Chondrocyte (in vitro differentiated cells): Measurements from ENCODE around the gene APBB2. TPM values are rescaled to one million over a fixed set of nuclear protein-coding genes. Genes with fewer than 3 reads are reported as not detected.
"Not testable (repeated sequence)": the region's sequence is repeated elsewhere in the genome, so short reads cannot be mapped to it uniquely, and the experiment has no call there.

Experiments used
- DNase-seq: peaks from one replicate; pipeline ENCODE4 v3.0.0; 2021; ENCODE audit warnings: mixed read lengths, low spot score
- H3K27ac Mint-ChIP-seq: one replicate; pipeline ENCODE4 v1.8.0; 2021; ENCODE audit warnings: mild to moderate bottlenecking, moderate library complexity, mixed read lengths; ENCODE audit not compliant: unreplicated experiment
- H3K27me3 Mint-ChIP-seq: 2 replicates; pipeline ENCODE4 v1.8.0; 2021; ENCODE audit warnings: low read depth, mixed read lengths
- H3K36me3 Mint-ChIP-seq: 2 replicates; pipeline ENCODE4 v1.8.0; 2021; ENCODE audit warnings: low read depth, mixed read lengths
- H3K4me1 Mint-ChIP-seq: 2 replicates; pipeline ENCODE4 v1.8.0; 2021; ENCODE audit warnings: low read depth, mild to moderate bottlenecking, mixed read lengths
- H3K4me3 Mint-ChIP-seq: one replicate; pipeline ENCODE4 v1.8.0; 2021; ENCODE audit warnings: mild to moderate bottlenecking, moderate library complexity, mixed read lengths; ENCODE audit not compliant: unreplicated experiment
- H3K9me3 Mint-ChIP-seq: 2 replicates; pipeline ENCODE4 v1.8.0; 2021; ENCODE audit warnings: low read depth, mixed read lengths
- total RNA-seq: library from RNA; stranded (reverse); gene quantifications from 3 replicates; pipeline ENCODE4 v1.2.1, GENCODE V29; 2021
- TF ChIP-seq, protein P1 (sequence below): fragments of 200-600 bp; sonication (generic); IDR thresholded peaks from 2 replicates; pipeline ENCODE4 v1.5.0; 2021; ENCODE audit warnings: antibody characterized with exemption, mild to moderate bottlenecking, moderate library complexity

The APBB2 gene
- total RNA-seq, 1 donor from 2014 or later = 119 TPM

DNA sequence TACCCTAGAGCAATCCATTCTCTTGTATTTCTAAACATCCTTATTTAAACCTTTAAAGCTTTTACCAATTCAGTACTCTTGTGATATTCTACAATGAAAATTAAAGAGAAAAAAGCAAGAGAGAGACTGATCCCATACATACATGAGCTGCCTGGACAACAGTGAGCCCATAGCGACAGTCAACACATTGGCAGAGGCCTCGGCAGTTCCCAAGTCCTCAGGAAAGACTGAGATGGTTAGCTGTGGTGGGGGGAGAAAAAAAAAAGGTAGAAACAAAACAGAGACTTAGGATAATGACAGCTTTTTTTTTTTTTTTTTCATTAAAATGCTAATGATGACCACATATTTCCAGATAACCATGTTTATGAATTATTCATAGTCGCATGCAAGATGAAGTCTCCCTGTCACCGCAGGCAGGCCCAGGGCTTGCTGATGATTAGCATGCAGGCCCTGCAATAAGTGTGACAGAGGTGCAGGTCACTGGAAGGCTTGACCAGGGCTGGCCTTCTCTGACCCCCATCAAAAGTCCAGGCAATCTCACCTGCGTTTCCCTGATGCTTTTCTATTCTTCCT lies 148.8 kb downstream of the APBB2 start:
- TF ChIP-seq, protein P1, sequence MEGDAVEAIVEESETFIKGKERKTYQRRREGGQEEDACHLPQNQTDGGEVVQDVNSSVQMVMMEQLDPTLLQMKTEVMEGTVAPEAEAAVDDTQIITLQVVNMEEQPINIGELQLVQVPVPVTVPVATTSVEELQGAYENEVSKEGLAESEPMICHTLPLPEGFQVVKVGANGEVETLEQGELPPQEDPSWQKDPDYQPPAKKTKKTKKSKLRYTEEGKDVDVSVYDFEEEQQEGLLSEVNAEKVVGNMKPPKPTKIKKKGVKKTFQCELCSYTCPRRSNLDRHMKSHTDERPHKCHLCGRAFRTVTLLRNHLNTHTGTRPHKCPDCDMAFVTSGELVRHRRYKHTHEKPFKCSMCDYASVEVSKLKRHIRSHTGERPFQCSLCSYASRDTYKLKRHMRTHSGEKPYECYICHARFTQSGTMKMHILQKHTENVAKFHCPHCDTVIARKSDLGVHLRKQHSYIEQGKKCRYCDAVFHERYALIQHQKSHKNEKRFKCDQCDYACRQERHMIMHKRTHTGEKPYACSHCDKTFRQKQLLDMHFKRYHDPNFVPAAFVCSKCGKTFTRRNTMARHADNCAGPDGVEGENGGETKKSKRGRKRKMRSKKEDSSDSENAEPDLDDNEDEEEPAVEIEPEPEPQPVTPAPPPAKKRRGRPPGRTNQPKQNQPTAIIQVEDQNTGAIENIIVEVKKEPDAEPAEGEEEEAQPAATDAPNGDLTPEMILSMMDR = no peak
- H3K27me3 Mint-ChIP-seq = no peaks in the 10 kb centered on the region
- peak overlapping the region; percentile 56 for H3K27ac Mint-ChIP-seq
- H3K4me1 Mint-ChIP-seq = peaks cover 54% of the 10 kb centered on the region
- no peak for DNase-seq
- no peak overlapping the region for H3K4me3 Mint-ChIP-seq
- H3K36me3 Mint-ChIP-seq = peaks cover 2% of the 10 kb centered on the region
- no peaks in the 10 kb centered on the region for H3K9me3 Mint-ChIP-seq

- Mint-ChIP-seq H3K27me3 (no peaks in the 10 kb centered on the region), H3K27ac (peak overlapping the region; percentile 9), H3K9me3 (no peaks in the 10 kb centered on the region), H3K4me1 (peaks cover 54% of the 10 kb centered on the region), H3K36me3 (peaks cover 2% of the 10 kb centered on the region), H3K4me3 (no peak overlapping the region)
- TF ChIP-seq, protein P1 = no peak
- no peak for DNase-seq
These were observed 149.4 kb downstream of the APBB2 start for GRCh38 chr4:41064953-41065352.

- H3K4me3 Mint-ChIP-seq = no peak overlapping the region
- no peaks in the 10 kb centered on the region for H3K9me3 Mint-ChIP-seq
- TF ChIP-seq, protein P1 = peak; percentile 46
- peaks cover 4% of the 10 kb centered on the region for H3K36me3 Mint-ChIP-seq
- peak overlapping the region; percentile 61 for H3K27ac Mint-ChIP-seq
- peaks cover 65% of the 10 kb centered on the region for H3K4me1 Mint-ChIP-seq
- no peak for DNase-seq
- H3K27me3 Mint-ChIP-seq = no peaks in the 10 kb centered on the region
These were observed 152.7 kb downstream of the APBB2 start for GRCh38 chr4:41061482-41062185.

DNA sequence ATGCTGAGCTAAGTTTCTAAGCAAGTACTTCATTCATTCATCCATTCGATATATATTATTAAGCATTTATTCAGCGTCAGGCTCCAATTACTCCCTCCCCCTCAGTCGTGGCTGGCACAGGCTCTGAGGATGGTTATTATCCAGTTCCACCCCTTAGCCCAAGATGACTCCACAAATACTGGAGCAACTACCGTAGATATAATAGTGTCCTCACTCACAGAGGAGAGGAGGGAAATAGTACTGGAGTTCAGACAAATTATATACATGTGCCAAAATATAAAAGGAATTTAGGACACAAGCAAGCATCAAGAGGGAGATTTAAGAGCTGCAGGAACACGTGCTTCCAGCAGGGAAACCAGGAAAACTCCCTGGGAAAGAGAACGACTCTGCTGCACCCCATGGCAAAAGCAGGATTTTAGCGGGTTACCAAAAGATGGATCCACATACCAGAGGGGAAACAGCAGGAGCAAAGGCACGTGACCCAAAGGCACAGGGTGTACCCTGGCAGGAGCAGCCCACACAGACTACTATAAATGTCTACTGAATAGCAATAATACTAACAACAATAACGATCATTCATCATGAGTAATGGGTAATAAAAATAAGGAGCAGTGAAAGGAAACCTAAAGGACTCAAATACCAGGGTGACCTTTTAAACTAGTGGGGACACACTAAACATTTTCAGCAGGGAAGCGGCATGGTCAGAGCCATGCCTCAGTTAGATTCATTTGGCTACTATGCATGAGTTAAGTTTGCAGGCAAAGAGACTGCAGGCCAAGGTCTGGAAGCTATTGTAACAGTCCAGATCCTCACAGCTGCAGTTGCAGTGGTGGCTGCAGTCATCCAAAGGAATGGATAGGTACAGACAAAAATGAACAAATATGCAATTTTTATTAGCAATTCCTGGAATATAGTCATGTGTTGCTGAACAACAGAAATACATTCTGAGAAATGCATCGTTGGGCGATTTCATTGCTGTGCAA lies 153.7 kb downstream of the APBB2 start:
- no peak for DNase-seq
- TF ChIP-seq, protein P1 = peak; percentile 52
- Mint-ChIP-seq H3K27ac (peak overlapping the region; percentile 61), H3K27me3 (no peaks in the 10 kb centered on the region), H3K4me3 (no peak overlapping the region), H3K4me1 (peaks cover 69% of the 10 kb centered on the region), H3K36me3 (peaks cover 7% of the 10 kb centered on the region), H3K9me3 (no peaks in the 10 kb centered on the region)

DNA sequence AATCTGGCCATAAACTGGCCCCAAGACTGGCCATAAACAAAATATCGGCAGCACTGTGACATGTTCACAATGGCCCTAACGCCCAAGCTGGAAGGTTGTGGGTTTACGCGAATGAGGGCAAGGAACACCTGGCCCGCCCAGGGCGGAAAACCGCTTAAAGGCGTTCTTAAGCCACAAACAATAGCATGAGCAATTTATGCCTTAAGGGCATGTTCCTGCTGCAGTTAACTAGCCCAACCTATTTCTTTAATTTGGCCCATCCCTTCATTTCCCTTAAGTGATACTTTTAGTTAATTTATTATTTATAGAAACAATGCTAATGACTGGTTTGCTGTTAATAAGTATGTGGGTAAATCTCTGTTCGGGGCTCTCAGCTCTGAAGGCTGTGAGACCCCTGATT lies 154.9 kb downstream of the APBB2 start:
- not testable (repeated sequence) for DNase-seq, H3K27ac Mint-ChIP-seq, H3K4me3 Mint-ChIP-seq, H3K27me3 Mint-ChIP-seq, H3K9me3 Mint-ChIP-seq
- Mint-ChIP-seq H3K36me3 (peaks cover 13% of the 10 kb centered on the region), H3K4me1 (peaks cover 58% of the 10 kb centered on the region)
